DOHH2 (cell line): Measurements from ENCODE around the gene TRIM9.

Experiments
- H3F3A ChIP-seq: fragments of 200-600 bp; sonication (generic), shearing (Covaris generic); 2 replicates; pipeline ENCODE4 v1.6.0; 2016; ENCODE audit warnings: antibody characterized with exemption, mild to moderate bottlenecking; ENCODE audit not compliant: control insufficient read depth, insufficient read depth
- H3K27ac ChIP-seq: fragments of 200-600 bp; sonication (generic); 2 replicates; pipeline ENCODE4 v1.5.1; 2014; ENCODE audit warnings: low read depth, mild to moderate bottlenecking, low read length, moderate library complexity
- H3K27me3 ChIP-seq: fragments of 200-600 bp; sonication (generic); 2 replicates; pipeline ENCODE4 v1.6.1; 2014; ENCODE audit warnings: mild to moderate bottlenecking, low read length, mixed read lengths; ENCODE audit not compliant: control insufficient read depth
- H3K36me3 ChIP-seq: fragments of 200-600 bp; sonication (generic); 2 replicates; pipeline ENCODE4 v1.6.1; 2014; ENCODE audit warnings: mild to moderate bottlenecking, low read length, moderate library complexity, mixed read lengths; ENCODE audit not compliant: control insufficient read depth
- H3K4me1 ChIP-seq: fragments of 200-600 bp; sonication (generic); 2 replicates; pipeline ENCODE4 v1.6.1; 2014; ENCODE audit warnings: mild to moderate bottlenecking, low read length, mixed read lengths; ENCODE audit not compliant: control insufficient read depth
- H3K4me2 ChIP-seq: fragments of 200-600 bp; sonication (generic); 2 replicates; pipeline ENCODE4 v1.6.0; 2014; ENCODE audit warnings: mild to moderate bottlenecking, low read length, moderate library complexity
- H3K4me3 ChIP-seq: fragments of 200-600 bp; sonication (generic); 2 replicates; pipeline ENCODE4 v1.5.1; 2014; ENCODE audit warnings: mild to moderate bottlenecking, low read length, mixed read lengths
- H3K79me2 ChIP-seq: fragments of 200-600 bp; sonication (generic); 2 replicates; pipeline ENCODE4 v1.6.1; 2014; ENCODE audit warnings: mild to moderate bottlenecking, low read length, mixed read lengths; ENCODE audit not compliant: control insufficient read depth
- H3K9me2 ChIP-seq: fragments of 200-600 bp; sonication (generic); replicated peaks from 2 replicates; pipeline ENCODE4 v1.6.1; 2014; ENCODE audit warnings: mild to moderate bottlenecking, low read length, mixed read lengths; ENCODE audit not compliant: control insufficient read depth
- H3K9me3 ChIP-seq: fragments of 200-600 bp; sonication (generic); 2 replicates; pipeline ENCODE4 v1.6.1; 2014; ENCODE audit warnings: antibody characterized with exemption, low read length, mixed read lengths; ENCODE audit not compliant: control insufficient read depth, insufficient read depth
- H4K20me1 ChIP-seq: fragments of 200-600 bp; sonication (generic); 2 replicates; pipeline ENCODE4 v1.6.0; 2014; ENCODE audit warnings: low read depth, mild to moderate bottlenecking, antibody characterized with exemption, low read length, moderate library complexity; ENCODE audit not compliant: control insufficient read depth, insufficient read depth
- EZH2phosphoT487 ChIP-seq: fragments of 200-600 bp; sonication (generic); IDR thresholded peaks from 2 replicates; pipeline ENCODE4 v1.6.1; 2017; ENCODE audit warnings: borderline replicate concordance, mild to moderate bottlenecking, antibody characterized with exemption, low read length, moderate library complexity, mixed read lengths
- TF ChIP-seq, protein P1 (sequence below): fragments of 200-600 bp; sonication (generic); IDR thresholded peaks from one replicate; pipeline ENCODE4 v1.5.1; 2014; ENCODE audit warnings: antibody characterized with exemption, mild to moderate bottlenecking, low read depth, low read length; ENCODE audit not compliant: poor library complexity, severe bottlenecking

Gene TRIM9

DNA sequence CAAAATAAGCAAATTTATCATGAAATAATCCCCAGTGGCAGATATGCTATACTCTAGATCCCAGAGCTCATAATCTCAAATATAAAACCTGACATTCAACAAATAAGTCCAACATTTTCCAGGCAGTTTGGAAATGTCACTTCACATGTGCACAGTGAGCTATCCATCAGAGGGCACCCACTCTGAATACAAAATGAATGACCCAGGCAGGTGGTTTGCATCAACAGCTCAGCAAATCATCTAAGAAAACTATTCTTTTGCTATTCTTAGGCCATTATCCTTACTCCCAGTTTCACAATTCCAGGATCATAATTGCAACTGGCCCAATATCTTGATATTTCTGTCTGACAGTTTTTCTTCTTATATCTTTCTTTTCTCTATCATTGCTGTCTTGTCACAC is 38.5 kb downstream of the TRIM9 start:
- Histone ChIP-seq H3F3A (no peaks in the 10 kb centered on the region), H4K20me1 (no peaks in the 10 kb centered on the region), H3K4me2 (no peak overlapping the region), H3K4me3 (no peak overlapping the region), H3K4me1 (peaks cover 15% of the 10 kb centered on the region), H3K9me3 (no peaks in the 10 kb centered on the region), H3K27ac (no peak overlapping the region), H3K9me2 (no peaks in the 10 kb centered on the region), H3K27me3 (no peaks in the 10 kb centered on the region), H3K79me2 (peaks cover 58% of the 10 kb centered on the region), H3K36me3 (no peaks in the 10 kb centered on the region; the same call in 1 of the 2 replicates)
- no peak for TF ChIP-seq EZH2phosphoT487
- TF ChIP-seq, protein P1, sequence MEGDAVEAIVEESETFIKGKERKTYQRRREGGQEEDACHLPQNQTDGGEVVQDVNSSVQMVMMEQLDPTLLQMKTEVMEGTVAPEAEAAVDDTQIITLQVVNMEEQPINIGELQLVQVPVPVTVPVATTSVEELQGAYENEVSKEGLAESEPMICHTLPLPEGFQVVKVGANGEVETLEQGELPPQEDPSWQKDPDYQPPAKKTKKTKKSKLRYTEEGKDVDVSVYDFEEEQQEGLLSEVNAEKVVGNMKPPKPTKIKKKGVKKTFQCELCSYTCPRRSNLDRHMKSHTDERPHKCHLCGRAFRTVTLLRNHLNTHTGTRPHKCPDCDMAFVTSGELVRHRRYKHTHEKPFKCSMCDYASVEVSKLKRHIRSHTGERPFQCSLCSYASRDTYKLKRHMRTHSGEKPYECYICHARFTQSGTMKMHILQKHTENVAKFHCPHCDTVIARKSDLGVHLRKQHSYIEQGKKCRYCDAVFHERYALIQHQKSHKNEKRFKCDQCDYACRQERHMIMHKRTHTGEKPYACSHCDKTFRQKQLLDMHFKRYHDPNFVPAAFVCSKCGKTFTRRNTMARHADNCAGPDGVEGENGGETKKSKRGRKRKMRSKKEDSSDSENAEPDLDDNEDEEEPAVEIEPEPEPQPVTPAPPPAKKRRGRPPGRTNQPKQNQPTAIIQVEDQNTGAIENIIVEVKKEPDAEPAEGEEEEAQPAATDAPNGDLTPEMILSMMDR = no peak

DNA sequence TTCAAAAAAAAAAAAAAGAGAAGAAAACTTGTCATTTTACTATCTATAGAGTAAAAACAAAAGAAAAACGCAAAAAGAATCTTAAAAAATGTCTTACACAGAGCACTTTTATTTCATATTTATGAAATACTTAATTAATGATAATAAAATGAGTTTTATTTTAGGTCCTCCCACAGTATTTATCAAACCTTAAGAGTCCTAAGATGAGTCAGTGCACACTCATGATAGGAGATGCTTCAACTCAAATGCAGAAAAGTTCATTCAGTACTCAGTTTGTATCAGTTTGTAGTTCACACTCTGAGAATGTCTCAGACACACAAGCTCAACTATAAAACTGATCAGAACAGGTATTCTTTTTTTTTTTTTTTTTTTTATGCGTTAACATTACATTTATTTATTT is 41.7 kb downstream of the TRIM9 start:
- Histone ChIP-seq H3K4me1 (peaks cover 16% of the 10 kb centered on the region), H3K36me3 (no peaks in the 10 kb centered on the region; the same call in 1 of the 2 replicates), H3K4me2 (no peak overlapping the region), H3F3A (no peaks in the 10 kb centered on the region), H4K20me1 (no peaks in the 10 kb centered on the region), H3K79me2 (peaks cover 58% of the 10 kb centered on the region), H3K4me3 (no peak overlapping the region), H3K27me3 (no peaks in the 10 kb centered on the region), H3K9me3 (no peaks in the 10 kb centered on the region), H3K27ac (no peak overlapping the region), H3K9me2 (no peaks in the 10 kb centered on the region)
- TF ChIP-seq, protein P1 = no peak
- no peak for TF ChIP-seq EZH2phosphoT487

DNA sequence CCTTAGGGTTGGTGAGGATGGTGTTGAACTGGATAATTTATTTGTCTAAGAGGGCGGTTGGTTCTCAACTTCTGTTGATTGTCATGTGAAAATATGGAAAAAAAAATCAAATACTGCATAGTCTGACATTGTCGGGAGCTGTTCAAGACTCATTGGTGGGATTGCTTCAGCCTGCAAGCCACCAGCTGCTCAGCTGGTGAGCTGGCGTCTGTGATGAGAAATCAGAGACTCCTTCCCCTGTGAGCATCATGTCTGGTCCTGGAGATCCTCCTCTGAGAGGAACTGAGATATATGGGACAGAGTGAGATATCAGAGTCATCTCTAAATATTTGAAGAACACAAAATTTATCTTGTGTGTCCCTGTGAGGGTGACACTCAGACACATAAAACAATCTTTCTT is 49.9 kb downstream of the TRIM9 start:
- H3K79me2 ChIP-seq = peaks cover 66% of the 10 kb centered on the region
- H3K27ac ChIP-seq = no peak overlapping the region
- H3K36me3 ChIP-seq = peaks cover 8% of the 10 kb centered on the region
- no peak for TF ChIP-seq EZH2phosphoT487
- TF ChIP-seq, protein P1 = no peak
- H3K4me2 ChIP-seq = no peak overlapping the region
- no peaks in the 10 kb centered on the region for H3K27me3 ChIP-seq
- H4K20me1 ChIP-seq = no peaks in the 10 kb centered on the region
- H3K9me3 ChIP-seq = no peaks in the 10 kb centered on the region
- no peaks in the 10 kb centered on the region for H3K9me2 ChIP-seq
- H3K4me3 ChIP-seq = no peak overlapping the region
- 0 out of 2 replicates have a peak, but pooled peaks cover 2% of the 10 kb centered on the region for H3F3A ChIP-seq
- peaks cover 66% of the 10 kb centered on the region for H3K4me1 ChIP-seq
